CD4-positive, alpha-beta T cell (primary cell): ENCODE measurements around the gene SULT1C2. TPM values are rescaled to one million over a fixed set of nuclear protein-coding genes. Genes with fewer than 3 reads are reported as not detected.

Experiments
- ATAC-seq: fragments of 200-7000 bp; cut with Tn5 transposase; one replicate; pipeline ENCODE4 v1.10.0; 2022; ENCODE audit warnings: mild to moderate bottlenecking; ENCODE audit not compliant: poor library complexity
- CTCF ChIA-PET: fragments of 350-600 bp; sonication (Branson Sonifier 250); formaldehyde crosslinking; loops from one replicate; lab custom pipeline; 2021; ENCODE audit warnings: antibody characterized with exemption, inconsistent platforms; lab: Charles Lee
- POLR2A ChIA-PET: fragments of 350-600 bp; sonication (Branson Sonifier 250); formaldehyde crosslinking; loops from one replicate; lab custom pipeline; 2021; ENCODE audit warnings: antibody characterized with exemption, inconsistent platforms; lab: Charles Lee
- DNase-seq, 14 experiments: peaks; one replicate each; pipeline ENCODE4 v3.0.0-alpha.2; 2013 to 2020; ENCODE audit warnings: mixed read lengths in 2 of 14
- H3K27ac ChIP-seq, 2 donors: one replicate each; pipeline versions ENCODE4 v1.5.1 to v1.7.0; 2013; ENCODE audit warnings: low read length in 2 of 2, low read depth in 1 of 2, mild to moderate bottlenecking in 1 of 2
- H3K27me3 ChIP-seq, 2 experiments: 1 replicate in 1 of 2; 2 replicates in 1 of 2; pipeline versions ENCODE4 v1.6.1 to v1.7.0; 2013; ENCODE audit warnings: low read length in 2 of 2, control low read depth in 1 of 2, mild to moderate bottlenecking in 1 of 2, moderate library complexity in 1 of 2; ENCODE audit not compliant: insufficient read depth in 2 of 2, control insufficient read depth in 1 of 2
- H3K36me3 ChIP-seq: one replicate; pipeline ENCODE4 v1.6.1; 2013; ENCODE audit warnings: low read length, control low read depth; ENCODE audit not compliant: insufficient read depth
- H3K4me1 ChIP-seq: one replicate; pipeline ENCODE4 v1.6.1; 2013; ENCODE audit warnings: low read length, control low read depth; ENCODE audit not compliant: insufficient read depth
- H3K4me3 ChIP-seq: one replicate; pipeline ENCODE4 v1.5.1; 2013; ENCODE audit warnings: mild to moderate bottlenecking, low read length, moderate library complexity
- H3K9me3 ChIP-seq, 2 experiments: 1 replicate in 1 of 2; 2 replicates in 1 of 2; pipeline versions ENCODE4 v1.6.1 to v1.7.0; 2013; ENCODE audit warnings: low read length in 2 of 2, mild to moderate bottlenecking in 2 of 2, control low read depth in 1 of 2, moderate library complexity in 1 of 2; ENCODE audit not compliant: control insufficient read depth in 1 of 2, insufficient read depth in 1 of 2
- H3K27ac Mint-ChIP-seq: one replicate; pipeline ENCODE4 v1.8.0; 2020; ENCODE audit warnings: mixed read lengths
- H3K27me3 Mint-ChIP-seq: one replicate; pipeline ENCODE4 v1.8.0; 2021; ENCODE audit warnings: mixed read lengths
- H3K36me3 Mint-ChIP-seq: one replicate; pipeline ENCODE4 v1.8.0; 2021; ENCODE audit warnings: low read depth, mixed read lengths
- H3K4me1 Mint-ChIP-seq: one replicate; pipeline ENCODE4 v1.8.0; 2021; ENCODE audit warnings: low read depth, mixed read lengths
- H3K4me3 Mint-ChIP-seq: one replicate; pipeline ENCODE4 v1.8.0; 2020; ENCODE audit warnings: mild to moderate bottlenecking, mixed read lengths
- H3K9me3 Mint-ChIP-seq: one replicate; pipeline ENCODE4 v1.8.0; 2020; ENCODE audit warnings: mixed read lengths
- CTCF ChIP-seq: fragments of 200-600 bp; IDR thresholded peaks from one replicate; pipeline ENCODE4 v1.8.0; 2022; ENCODE audit warnings: antibody characterized with exemption, mild to moderate bottlenecking
- intact Hi-C, 2 experiments: fragments of 100-400 bp; cut with DNase I in 1 of 2; cut with micrococcal nuclease in 1 of 2; formaldehyde crosslinking; loops; one replicate each; pipeline versions ENCODE4 v1.15.1 to v1.9.0; 2023 to 2025; cut with DNase I, micrococcal nuclease
- total RNA-seq, 174 experiments: library from RNA in 2 of 174; stranded (reverse) in 2 of 174; gene quantifications; one replicate each; pipeline ENCODE4 v1.2.3 and lab custom pipeline; 2021 to 2026

The SULT1C2 gene
- total RNA-seq, 2 experiments from 2014 or later: not detected

- no peak for ATAC-seq
Observed at GRCh38 chr2:108271691-108272253, 16.9 kb upstream of the SULT1C2 start.

GRCh38 chr2:108278631-108279030, 10.1 kb upstream of the SULT1C2 start:
- POLR2A ChIA-PET: no interaction called here
- H3K36me3 Mint-ChIP-seq: no peaks in the 10 kb centered on the region
- peaks cover 19% of the 10 kb centered on the region for H3K27me3 Mint-ChIP-seq
- DNase-seq (no peak), ATAC-seq (no peak)
- no peaks in the 10 kb centered on the region for H3K4me1 Mint-ChIP-seq
- peaks cover 3% of the 10 kb centered on the region for H3K9me3 Mint-ChIP-seq
- CTCF ChIA-PET: no interaction called here
- Histone ChIP-seq H3K4me3 (no peak overlapping the region), H3K4me1 (no peaks in the 10 kb centered on the region), H3K27ac (no peak overlapping the region), H3K36me3 (no peaks in the 10 kb centered on the region), H3K27me3 (peaks cover 0 to 3% of the 10 kb centered on the region in 2 experiments), H3K9me3 (no peaks in the 10 kb centered on the region)
- intact Hi-C loops: no loop called here
- H3K27ac Mint-ChIP-seq: no peak overlapping the region
- H3K4me3 Mint-ChIP-seq: no peak overlapping the region
- no peak for TF ChIP-seq CTCF

More at GRCh38 chr2:108271691-108272253, 16.9 kb upstream of the SULT1C2 start:
- Histone ChIP-seq H3K36me3 (no peaks in the 10 kb centered on the region), H3K4me1 (no peaks in the 10 kb centered on the region), H3K4me3 (no peak overlapping the region), H3K27me3 (peaks cover 2 to 7% of the 10 kb centered on the region in 2 experiments), H3K9me3 (peaks cover 0 to 3% of the 10 kb centered on the region in 2 experiments), H3K27ac (no peak overlapping the region)
- TF ChIP-seq CTCF: no peak
- no peak overlapping the region for H3K4me3 Mint-ChIP-seq
- H3K9me3 Mint-ChIP-seq: no peaks in the 10 kb centered on the region
- ChIA-PET POLR2A (no interaction called here), CTCF (no interaction called here)
- no peak overlapping the region for H3K27ac Mint-ChIP-seq
- no peaks in the 10 kb centered on the region for H3K36me3 Mint-ChIP-seq
- peaks cover 5% of the 10 kb centered on the region for H3K27me3 Mint-ChIP-seq
- no peaks in the 10 kb centered on the region for H3K4me1 Mint-ChIP-seq
- no peak for DNase-seq
- intact Hi-C loops: no loop called here

GRCh38 chr2:108279468-108279867, 9.2 kb upstream of the SULT1C2 start:
- ChIA-PET POLR2A (no interaction called here), CTCF (no interaction called here)
- Histone ChIP-seq H3K4me1 (no peaks in the 10 kb centered on the region), H3K9me3 (no peaks in the 10 kb centered on the region), H3K4me3 (no peak overlapping the region), H3K27me3 (peaks cover 0 to 3% of the 10 kb centered on the region in 2 experiments), H3K27ac (no peak overlapping the region), H3K36me3 (no peaks in the 10 kb centered on the region)
- Mint-ChIP-seq H3K27me3 (peaks cover 19% of the 10 kb centered on the region), H3K36me3 (no peaks in the 10 kb centered on the region), H3K4me3 (no peak overlapping the region), H3K27ac (no peak overlapping the region), H3K4me1 (no peaks in the 10 kb centered on the region), H3K9me3 (peaks cover 3% of the 10 kb centered on the region)
- intact Hi-C loops: no loop called here
- TF ChIP-seq CTCF: no peak
- DNase-seq (no peak), ATAC-seq (no peak)
